SKM-1 (cell line): Measurements from ENCODE around the gene SEZ6.

Source experiments
- DNase-seq: peaks from one replicate; lab custom pipeline; 2025; ENCODE audit not compliant: unreplicated experiment; lab: John Stamatoyannopoulos, UW

The SEZ6 gene

DNA sequence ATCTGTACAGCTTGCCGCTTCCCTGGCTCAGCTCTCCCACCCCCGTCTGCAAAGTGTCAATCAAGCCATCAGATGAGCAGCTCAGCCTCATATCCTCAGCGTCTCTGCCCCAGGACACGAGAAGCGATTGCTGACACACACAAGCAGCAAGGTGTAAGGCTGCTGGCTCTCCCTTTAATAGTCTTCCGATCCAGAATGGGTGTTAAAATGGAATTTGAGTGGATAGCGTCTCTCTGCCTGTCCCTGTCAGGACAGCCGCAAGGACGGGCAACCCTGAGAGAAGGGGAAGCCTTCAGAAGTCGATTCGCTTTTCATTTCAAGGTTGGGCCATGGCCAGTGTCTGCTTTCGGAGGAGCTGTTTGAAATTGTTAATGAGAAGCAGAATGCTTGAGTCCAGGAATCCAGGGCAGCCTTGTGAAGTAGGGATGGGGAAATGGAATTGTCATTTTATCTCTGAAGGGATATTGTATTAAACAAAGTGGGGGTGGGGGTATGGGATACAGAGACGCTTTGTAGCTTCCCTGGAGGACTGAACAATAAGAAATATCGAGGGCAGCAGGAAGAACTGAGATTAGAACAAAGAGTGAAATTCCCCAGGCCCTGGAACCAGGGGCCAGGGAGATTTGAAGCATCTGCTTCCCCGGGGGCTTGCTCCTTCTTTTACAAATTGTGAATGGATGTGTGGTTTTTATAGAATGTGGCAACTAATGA lies 32.4 kb upstream of the SEZ6 start:
- DNase-seq = no peak

DNA sequence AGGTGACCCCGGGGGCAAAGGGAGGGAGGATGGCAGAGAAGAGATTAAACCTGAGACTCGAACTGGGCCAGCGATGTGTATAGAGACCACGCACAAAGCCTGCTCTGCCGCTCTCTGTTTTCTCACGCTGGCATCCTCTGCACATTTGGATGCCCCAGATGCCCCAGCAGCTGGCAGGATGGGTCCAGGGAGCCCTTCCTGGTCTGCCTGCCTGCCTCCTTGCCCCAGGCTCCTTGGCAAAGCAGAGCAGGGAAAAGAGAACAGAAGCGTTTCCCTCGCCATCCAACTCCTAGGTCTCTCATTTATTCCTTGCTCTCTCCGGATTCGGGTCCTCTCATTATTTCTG lies 31.9 kb upstream of the SEZ6 start:
- DNase-seq = no peak

DNA sequence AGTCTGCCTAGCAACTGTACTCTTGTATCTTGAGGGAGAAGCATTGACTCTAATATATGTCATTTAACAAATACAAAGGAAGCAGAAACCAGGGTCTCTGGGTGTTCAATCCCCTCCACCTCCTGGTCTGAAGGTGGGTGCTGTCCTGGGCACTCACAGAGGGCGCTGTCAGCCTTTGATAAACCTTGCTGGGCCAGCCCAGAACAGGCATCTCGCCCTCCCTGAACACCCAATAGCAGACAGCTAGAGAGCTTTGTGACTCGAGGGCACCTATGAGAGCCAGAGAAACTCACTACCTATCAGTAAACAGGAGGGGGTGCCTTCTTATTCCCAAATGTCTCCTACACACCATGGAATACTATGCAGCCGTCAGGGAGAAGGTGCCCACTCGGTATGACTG lies 30.8 kb upstream of the SEZ6 start:
- no peak for DNase-seq

DNA sequence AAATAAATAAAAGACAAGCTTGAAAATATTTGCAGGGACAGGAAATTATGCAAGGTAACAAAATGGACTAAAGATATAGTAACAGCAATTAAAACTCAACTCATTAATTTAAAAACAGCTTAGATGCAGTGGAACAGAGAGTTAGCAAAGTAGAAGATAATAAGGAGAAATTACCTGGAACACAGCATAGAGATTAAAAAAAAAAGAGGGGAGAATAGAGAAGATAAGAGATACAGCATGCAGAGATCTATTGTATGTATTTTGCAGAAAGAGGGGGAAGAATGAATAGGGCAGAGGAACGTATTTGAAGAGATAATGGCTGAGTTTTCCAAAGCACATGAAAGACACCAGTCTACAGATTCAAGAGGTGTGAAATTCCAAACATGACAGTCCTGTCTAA lies 28.7 kb upstream of the SEZ6 start:
- DNase-seq = no peak

DNA sequence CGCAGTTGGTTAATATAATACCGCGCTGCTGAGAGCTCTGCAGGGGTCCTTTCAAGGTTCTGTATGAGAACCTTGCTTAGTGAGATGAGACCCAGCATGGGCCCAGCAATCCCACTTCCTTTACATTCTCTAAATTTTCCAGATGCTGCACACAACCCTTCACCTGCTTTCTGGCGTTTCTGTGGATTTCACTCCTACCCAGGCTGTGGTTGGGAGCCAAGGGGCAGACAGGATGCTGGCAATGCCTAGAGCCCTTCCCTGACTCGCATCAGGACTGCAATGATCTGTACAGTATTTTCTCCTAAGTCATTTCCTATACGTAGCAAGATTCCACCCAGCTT lies 27.0 kb upstream of the SEZ6 start:
- no peak for DNase-seq

DNA sequence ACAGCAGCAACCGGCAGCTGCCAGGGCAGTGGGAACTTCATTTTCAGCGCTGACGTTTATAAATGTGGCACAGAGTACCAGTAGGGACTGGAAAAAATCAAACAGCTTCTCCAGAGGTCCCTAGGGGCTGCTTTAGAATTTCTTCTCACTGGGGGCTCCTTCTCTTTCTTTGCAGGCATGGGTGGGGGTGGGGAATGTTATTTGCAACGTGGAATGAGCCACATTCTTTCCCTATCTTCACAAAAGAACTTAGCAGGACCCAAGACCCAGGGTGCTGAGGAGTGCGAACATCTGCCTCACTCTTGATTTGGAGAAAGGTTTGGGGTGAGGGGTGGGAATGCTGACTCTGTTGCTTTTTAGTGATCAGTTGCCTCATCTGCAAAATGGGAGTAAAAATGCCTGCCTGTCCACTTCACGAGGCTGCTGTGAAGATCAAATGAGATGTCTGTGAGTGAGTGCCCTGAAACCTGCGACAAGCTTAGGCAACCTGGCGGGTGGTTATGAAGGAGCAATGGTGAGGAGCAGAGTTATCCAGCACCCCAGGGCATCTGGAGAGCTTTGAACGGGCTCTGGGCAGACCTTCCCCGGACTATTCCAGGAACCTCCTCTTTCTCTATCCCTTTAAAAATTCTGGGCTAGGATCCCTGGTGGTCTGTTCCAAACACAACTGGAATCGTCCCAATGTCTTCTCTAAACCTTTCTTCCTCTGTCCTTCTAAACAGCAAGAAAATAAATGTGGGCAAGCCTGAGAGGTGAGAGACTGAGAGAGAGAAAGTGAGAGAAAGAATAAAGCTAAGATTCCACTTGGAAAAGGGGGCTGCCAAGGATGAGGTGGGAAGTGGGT lies 26.4 kb upstream of the SEZ6 start:
- DNase-seq = no peak

DNA sequence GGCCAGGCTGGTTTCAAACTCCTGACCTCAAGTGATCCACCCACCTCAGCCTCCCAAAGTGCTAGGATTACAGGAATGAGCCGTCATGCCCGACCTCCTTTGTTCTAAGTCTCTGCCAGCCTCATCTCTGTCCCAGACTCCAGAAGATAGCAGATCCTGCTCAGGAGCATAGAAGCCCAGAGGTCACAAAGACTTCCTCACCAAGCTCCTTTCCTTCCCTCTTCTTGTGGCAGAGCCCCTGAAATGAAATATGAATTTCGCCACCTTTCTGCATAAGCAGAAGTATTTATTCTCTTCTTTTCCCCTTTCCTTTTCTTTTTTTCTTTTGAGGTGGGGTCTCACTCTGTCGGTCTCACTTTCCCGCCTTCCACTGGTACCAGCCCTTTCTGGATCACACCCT lies 25.7 kb upstream of the SEZ6 start:
- DNase-seq = peak; percentile 23

DNA sequence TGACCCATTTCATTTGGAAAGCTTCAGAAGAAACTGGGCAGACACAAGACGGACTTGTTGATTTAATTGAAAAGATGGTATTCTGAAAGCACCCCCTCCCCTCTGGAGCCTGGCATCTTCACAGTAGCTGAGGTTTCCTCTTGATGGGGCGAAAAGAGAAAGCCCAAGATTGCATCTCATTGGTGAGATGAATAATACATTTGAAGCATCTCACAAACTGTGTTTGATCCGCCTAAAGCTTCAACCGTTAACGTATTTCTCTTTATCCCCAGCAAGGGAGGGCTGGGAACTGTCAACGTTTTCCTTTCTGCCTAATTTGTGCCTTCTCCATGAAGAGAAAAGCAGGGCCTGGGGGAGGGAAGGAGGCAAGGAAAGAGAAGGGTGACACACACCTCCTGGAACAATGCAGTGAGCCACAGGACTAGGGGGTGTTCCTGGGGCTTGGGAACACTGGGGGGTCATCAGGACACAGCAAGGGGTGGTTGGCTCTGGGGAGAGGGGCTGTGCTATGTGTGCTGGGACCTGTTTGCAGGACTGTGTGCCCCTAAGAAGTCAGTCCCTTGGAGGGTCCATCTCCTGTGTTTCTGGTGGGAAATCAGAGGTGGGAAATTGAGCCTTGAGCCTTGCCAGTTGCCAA lies 18.6 kb upstream of the SEZ6 start:
- DNase-seq = no peak

DNA sequence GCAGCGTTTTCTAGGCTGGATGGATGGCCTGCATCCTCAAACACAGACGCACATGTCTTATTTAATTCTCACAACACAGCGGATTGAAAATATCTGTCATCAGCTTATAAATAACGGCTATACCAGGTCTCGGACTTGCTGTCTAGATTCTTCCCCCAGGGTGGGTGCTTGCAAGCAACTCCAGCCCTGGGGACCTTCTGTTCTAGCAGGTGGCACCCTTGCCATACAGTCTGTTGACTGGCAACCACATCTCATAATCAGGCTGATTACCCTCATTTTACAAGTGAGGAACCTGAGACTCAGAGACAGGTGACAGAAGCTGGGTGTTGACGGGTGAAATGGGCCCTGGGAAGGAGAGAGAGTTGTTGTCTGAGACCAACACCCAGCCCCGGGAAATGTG lies 16.2 kb upstream of the SEZ6 start:
- DNase-seq = no peak

DNA sequence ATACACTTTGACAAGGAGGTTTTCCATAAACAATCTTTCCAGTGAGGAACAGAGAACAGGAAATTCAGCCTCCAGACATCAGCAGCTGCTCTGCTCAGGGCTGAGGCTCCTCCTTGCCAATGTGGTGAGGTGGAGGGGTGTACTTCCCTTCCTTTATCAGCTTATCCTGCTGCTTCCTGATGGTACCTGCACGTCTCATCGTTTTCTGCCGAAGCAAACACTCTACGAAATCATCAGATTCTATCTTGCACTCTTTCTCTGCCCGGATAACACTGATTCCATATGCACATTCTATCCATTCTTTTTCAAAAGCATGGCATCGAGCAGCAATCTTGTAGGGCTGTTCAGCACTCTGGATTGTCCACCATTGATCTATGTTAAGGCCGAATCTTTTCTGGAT lies 15.4 kb upstream of the SEZ6 start:
- no peak for DNase-seq

DNA sequence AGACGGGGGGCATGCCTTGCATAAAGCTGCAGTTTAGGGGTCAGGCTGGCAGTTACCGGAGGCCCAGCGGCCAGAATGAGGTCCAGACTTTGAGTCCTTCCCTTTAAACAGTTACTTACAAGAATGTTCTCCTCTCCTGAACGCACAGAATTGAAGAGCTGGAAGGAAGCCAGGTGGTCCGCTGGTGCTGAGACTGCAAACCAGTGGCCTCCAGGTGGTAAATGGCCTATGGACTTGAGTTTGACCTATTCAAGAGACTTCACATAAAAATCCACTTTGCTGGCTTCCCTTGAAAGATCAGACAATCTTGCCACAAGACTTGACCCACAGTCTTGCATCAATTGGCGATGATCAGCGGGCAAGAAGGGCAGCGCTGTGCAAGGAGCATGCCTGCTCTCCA lies 14.7 kb upstream of the SEZ6 start:
- no peak for DNase-seq

DNA sequence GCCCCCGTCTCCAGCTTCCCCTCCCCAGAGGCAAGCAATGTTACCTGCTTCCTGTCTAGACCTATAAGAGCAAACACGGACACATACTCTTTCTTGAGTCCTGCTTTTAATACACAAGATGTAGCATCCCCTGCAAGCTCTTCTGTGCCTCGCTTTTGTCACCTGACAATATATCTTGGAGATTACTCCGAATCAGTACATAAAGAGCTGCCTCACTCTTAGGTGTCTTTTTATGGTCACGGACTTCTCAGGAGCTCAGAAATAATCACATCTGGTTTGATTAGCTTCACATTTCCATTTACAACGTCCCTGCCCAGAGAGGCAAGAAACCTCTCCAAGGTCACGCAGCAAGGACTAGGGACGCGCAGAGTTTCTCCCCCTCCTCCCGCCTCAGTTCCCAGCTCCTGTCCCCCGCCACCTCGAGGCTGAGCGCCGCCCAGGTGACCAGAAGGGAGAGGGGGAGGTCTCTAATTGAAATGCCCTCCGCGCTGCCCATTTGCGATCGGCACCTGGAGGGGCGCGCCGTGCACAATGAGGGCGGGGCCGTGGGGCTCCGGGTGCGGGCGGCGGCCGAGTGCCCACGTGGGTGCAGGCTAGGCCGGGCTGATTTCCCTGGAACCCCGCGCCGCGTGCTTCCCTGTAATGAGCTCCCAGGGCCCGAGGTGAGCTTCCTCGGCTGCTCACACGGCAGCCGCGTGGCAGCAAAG lies 13.8 kb upstream of the SEZ6 start:
- DNase-seq = no peak

DNA sequence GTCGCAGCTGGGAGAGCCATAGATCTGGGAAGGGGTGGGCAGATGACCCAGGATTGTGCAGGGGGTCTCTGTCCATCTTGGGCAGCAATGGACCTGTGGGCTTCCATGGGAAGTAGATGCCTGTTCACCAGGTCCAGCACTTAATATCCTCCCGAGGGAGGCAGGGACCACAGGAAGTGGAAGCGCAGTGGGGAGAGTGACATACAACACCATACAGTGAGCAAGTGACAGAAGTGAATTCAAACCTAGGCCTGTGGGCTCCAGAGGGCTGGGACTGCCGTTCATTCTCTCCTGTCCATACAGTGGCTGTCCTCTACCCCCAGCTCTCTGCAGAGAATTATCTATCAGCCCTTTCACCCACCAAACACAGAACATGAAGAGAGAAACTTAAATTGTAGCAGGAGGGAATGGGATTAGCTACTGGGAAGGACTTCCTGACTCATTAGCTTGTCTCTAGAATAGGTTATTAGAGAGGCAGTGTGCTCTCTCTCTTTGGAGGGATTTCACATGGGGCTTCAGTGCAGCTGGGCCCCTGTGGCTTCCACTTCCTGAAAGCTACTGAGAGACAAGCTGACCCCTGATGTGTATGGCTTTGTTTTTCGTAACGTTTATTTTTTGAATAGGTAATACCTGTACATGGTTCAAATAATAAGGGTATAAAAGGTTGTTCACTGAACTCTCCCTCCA lies 13.1 kb upstream of the SEZ6 start:
- no peak for DNase-seq

DNA sequence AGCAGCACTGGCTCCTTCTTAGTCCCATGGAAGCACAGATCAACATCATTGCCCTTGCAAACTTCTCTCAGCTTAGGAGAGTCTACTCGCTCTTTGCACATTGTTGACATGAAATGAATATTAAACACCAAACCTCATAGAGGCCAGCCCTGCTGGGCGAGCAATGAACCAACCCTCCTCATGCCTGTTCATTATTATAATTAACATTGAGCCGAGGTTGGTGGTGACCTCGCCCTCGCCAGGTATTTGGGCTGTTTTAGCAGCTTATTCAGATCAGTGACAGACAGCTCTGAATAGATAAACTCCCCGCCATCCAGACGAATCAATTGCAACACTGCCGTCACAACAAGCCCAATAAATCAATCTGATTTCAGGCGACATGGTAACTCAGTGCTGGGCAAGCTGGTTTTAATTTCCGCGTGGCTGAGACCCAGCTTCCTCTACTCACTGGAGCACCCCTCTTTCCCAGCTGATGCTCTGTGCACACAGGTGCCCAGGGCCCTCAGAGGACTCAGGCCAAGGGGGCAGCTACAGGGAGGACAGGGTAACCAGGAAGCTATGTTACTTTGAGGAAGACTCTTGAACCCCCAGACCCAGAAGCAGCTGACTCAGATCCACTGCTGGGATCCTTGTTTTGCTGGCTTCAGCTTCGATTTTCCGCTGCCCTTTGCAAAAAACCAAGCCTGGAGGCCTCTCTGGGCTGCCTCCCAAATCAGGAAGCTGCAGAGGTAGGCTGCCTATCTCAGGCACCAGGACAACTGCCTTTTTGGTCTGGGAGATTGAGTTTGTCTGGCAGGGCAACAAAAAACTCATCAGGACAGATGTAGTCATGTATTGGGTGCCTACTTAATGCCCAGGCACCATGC lies 10.7 kb upstream of the SEZ6 start:
- no peak for DNase-seq

DNA sequence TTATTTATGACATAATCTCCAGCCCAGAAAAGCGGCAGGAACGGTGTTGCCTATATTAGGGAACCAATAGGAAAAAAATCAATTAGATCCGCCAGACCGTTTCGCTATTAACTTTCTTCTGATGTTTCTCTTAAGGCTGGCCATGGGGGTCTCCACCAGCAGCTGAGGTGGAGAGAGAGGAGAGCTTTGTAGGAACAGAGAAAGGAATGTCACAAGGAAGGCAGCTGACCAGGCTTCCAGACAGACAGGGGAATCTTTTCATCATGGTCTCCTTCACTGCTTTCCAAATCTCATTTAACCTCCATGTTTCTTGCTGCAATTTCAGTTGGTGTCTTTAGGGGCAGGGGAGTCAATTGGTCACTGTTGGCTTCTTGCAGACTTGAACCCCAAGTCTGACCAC lies 8.9 kb upstream of the SEZ6 start:
- DNase-seq = no peak

DNA sequence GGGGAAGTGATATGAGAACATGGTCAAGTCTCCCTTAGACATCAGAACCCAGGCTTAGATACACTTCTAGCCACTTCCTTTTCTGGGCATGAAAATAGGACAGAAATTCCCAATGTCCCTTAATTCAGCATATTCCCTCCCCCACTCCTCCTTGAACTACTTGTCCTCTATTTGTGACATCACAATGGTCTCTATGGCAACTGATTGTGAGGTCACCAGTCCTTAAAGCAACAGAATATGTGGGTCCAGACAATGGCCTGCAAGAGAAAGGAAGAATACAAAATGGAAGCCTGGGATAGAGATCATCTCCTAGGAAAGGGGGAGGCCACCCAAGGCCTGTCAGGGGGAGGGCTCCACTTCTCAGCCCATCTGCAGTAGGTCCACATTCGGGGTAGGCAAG lies 6.7 kb upstream of the SEZ6 start:
- no peak for DNase-seq

DNA sequence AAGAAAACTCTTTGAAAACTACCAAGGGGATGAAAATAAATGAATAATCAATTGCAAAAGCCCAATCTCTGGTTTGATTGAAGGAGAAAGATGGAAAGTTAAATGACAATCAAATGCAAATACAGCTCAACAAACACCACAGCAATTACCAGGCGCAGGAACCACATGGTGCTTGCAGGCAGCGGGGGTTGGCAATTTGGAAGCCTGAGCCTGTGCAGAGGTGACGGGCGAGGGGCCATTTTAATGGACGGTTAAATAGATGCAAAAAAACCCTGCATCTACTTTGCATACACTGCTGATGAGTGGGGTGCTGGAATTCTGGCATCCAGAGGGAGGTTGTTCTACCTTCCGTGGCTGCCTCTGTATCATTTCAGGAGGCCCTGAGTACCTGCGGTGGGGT lies 4.8 kb upstream of the SEZ6 start:
- no peak for DNase-seq

DNA sequence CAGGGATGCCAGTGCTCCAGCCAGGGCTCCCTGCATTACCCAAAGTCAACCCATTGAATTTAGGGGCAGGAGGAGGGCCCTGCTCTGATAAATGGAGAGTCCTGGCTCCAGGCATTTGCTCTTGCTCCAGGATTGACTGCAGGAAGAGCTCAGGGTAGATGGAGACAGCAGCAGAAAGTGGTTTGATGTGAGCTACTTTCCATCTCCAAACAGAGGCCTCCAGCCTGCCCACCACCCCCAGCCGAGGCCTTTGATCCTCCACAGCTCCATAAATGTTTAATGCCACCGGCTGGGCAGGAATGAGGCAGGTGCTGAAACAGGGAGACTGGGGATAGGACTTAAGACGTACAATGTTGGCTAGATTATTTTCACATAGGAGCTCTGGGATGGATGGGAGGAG lies 4.3 kb upstream of the SEZ6 start:
- DNase-seq = no peak

DNA sequence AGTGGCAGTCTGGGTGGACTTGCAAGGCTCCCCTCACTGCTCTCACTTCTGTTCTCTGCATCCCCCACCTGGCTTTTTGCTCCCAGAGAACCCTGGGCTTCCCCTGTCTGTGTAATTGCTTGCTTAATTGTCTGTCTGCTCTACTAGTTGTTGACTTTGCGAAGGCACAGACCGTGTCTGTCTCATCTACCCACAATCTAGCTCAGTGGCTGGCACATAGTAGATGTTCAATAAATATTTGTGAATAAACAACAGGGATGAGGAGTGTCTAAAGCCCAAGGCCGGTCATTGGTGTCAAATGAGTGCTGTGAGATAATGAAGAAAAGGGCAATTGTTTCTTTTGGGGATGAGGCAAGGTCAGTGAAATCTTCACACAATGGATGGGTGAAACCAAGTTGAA lies 2.8 kb upstream of the SEZ6 start:
- no peak for DNase-seq

DNA sequence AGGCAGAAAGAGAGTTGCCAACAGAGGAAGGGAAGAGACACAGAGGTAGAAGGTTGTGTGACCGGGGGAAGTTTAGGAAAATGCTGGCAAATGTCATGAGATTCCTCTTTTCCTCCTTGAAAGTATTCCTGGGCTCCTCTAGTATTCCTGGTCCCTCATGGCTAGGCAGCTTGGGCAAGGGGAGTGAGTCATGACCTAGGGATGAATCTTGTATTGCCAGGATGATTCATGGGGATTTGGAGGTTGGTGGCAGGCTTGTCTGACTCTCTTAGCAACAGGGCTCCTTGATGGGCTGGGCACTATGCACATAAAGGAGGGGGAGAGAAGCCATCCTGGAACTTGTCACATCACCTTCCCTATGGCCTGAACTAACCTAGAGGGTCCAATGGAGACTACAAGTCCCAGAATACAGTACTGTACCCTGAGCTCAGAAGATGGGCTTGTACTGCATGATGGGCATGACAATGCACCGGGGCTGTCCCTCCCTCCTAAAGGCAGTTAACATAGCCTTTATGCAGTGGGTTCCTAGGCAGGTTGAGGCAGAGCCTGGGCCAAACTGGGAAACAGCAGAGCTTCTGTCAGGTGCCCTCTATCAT lies 2.1 kb upstream of the SEZ6 start:
- DNase-seq = no peak
